H9 (cell line): ENCODE data around the gene MRPL2. TPM values are rescaled to one million over a fixed set of nuclear protein-coding genes. Genes with fewer than 3 reads are reported as not detected.

Experiments used
- DNase-seq: peaks from one replicate; pipeline ENCODE4 v3.0.0-alpha.2; 2017
- H2AFZ ChIP-seq: one replicate; pipeline ENCODE4 v1.6.1; 2013; ENCODE audit warnings: mild to moderate bottlenecking, low read length, control low read depth, moderate library complexity
- H2AK5ac ChIP-seq: 2 replicates; pipeline ENCODE4 v1.6.1; 2013; ENCODE audit warnings: low read length, control low read depth, mixed read lengths; ENCODE audit not compliant: insufficient read length
- H2BK120ac ChIP-seq: one replicate; pipeline ENCODE4 v1.6.1; 2013; ENCODE audit warnings: low read depth, mild to moderate bottlenecking, low read length, control low read depth, inconsistent platforms; ENCODE audit not compliant: poor library complexity, severe bottlenecking
- H2BK12ac ChIP-seq: 2 replicates; pipeline ENCODE4 v1.6.1; 2013; ENCODE audit warnings: low read length, control low read depth, mixed read lengths, low read depth; ENCODE audit not compliant: insufficient read length
- H2BK15ac ChIP-seq: 2 replicates; pipeline ENCODE4 v1.6.1; 2013; ENCODE audit warnings: low read depth, low read length, control low read depth
- H2BK20ac ChIP-seq: one replicate; pipeline ENCODE4 v1.6.1; 2013; ENCODE audit warnings: low read depth, mild to moderate bottlenecking, low read length, control low read depth, inconsistent platforms; ENCODE audit not compliant: poor library complexity, severe bottlenecking
- H2BK5ac ChIP-seq: 2 replicates; pipeline ENCODE4 v1.6.1; 2013; ENCODE audit warnings: low read length, control low read depth, mixed read lengths; ENCODE audit not compliant: insufficient read length
- H3K14ac ChIP-seq: 2 replicates; pipeline ENCODE4 v1.6.1; 2013; ENCODE audit warnings: low read length, control low read depth; ENCODE audit not compliant: insufficient read depth
- H3K18ac ChIP-seq: 2 replicates; pipeline ENCODE4 v1.6.1; 2013; ENCODE audit warnings: low read depth, mild to moderate bottlenecking, mixed read lengths, low read length, control low read depth; ENCODE audit not compliant: insufficient read length
- H3K23ac ChIP-seq: 2 replicates; pipeline ENCODE4 v1.6.1; 2013; ENCODE audit warnings: low read length, control low read depth, mixed read lengths, low read depth; ENCODE audit not compliant: insufficient read length
- H3K23me2 ChIP-seq: 2 replicates; pipeline ENCODE4 v1.6.1; 2013; ENCODE audit warnings: low read depth, mild to moderate bottlenecking, mixed read lengths, low read length, control low read depth; ENCODE audit not compliant: insufficient read length, poor library complexity, severe bottlenecking
- H3K27ac ChIP-seq: 2 replicates; pipeline ENCODE4 v1.5.1; 2013; ENCODE audit warnings: low read length, control low read depth, mixed read lengths, low read depth; ENCODE audit not compliant: insufficient read length
- H3K27me3 ChIP-seq: 2 replicates; pipeline ENCODE4 v1.6.1; 2013; ENCODE audit warnings: low read length, control low read depth, inconsistent platforms; ENCODE audit not compliant: insufficient read depth
- H3K4ac ChIP-seq: 2 replicates; pipeline ENCODE4 v1.6.1; 2013; ENCODE audit warnings: low read depth, mild to moderate bottlenecking, control low read depth, inconsistent platforms, low read length, moderate library complexity
- H3K4me1 ChIP-seq: 2 replicates; pipeline ENCODE4 v1.6.1; 2013; ENCODE audit warnings: low read length, control low read depth, inconsistent platforms; ENCODE audit not compliant: insufficient read depth
- H3K4me2 ChIP-seq: 2 replicates; pipeline ENCODE4 v1.6.1; 2013; ENCODE audit warnings: low read length, control low read depth, mixed read lengths; ENCODE audit not compliant: insufficient read length, insufficient read depth
- H3K56ac ChIP-seq: 2 replicates; pipeline ENCODE4 v1.6.1; 2013; ENCODE audit warnings: low read depth, mild to moderate bottlenecking, mixed read lengths, low read length, control low read depth; ENCODE audit not compliant: insufficient read length
- H3K79me1 ChIP-seq: 2 replicates; pipeline ENCODE4 v1.6.1; 2013; ENCODE audit warnings: low read depth, mild to moderate bottlenecking, moderate library complexity, low read length, control low read depth, inconsistent platforms; ENCODE audit not compliant: insufficient read depth, poor library complexity, severe bottlenecking
- H3K79me2 ChIP-seq: 2 replicates; pipeline ENCODE4 v1.6.1; 2013; ENCODE audit warnings: low read length, control low read depth, inconsistent platforms; ENCODE audit not compliant: insufficient read depth
- H3K9ac ChIP-seq: 2 replicates; pipeline ENCODE4 v1.6.1; 2013; ENCODE audit warnings: low read length, control low read depth, mixed read lengths; ENCODE audit not compliant: insufficient read length; ENCODE audit errors: extremely low read depth
- H3K9me3 ChIP-seq: one replicate; pipeline ENCODE4 v1.6.1; 2013; ENCODE audit warnings: low read depth, low read length, inconsistent platforms; ENCODE audit not compliant: control insufficient read depth
- H3T11ph ChIP-seq: one replicate; pipeline ENCODE4 v1.6.1; 2013; ENCODE audit warnings: mild to moderate bottlenecking, low read length, control low read depth, inconsistent platforms
- H4K20me1 ChIP-seq: one replicate; pipeline ENCODE4 v1.6.1; 2013; ENCODE audit not compliant: control insufficient read depth, insufficient read length, insufficient read depth
- H4K5ac ChIP-seq: 2 replicates; pipeline ENCODE4 v1.6.1; 2013; ENCODE audit warnings: low read depth, mild to moderate bottlenecking, mixed read lengths, low read length, control low read depth; ENCODE audit not compliant: insufficient read length
- H4K8ac ChIP-seq: replicated peaks from 2 replicates; pipeline ENCODE4 v1.6.1; 2013; ENCODE audit warnings: low read length, control low read depth, mixed read lengths, low read depth; ENCODE audit not compliant: insufficient read length
- H4K91ac ChIP-seq: 2 replicates; pipeline ENCODE4 v1.6.1; 2013; ENCODE audit warnings: low read depth, mild to moderate bottlenecking, moderate library complexity, mixed read lengths, low read length, control low read depth; ENCODE audit not compliant: insufficient read length
- H3K27ac Mint-ChIP-seq, 3 experiments: 2 replicates in 2 of 3; 3 replicates in 1 of 3; pipeline ENCODE4 v1.8.0; 2020 to 2021; ENCODE audit warnings: mixed read lengths in 3 of 3, mild to moderate bottlenecking in 1 of 3, moderate library complexity in 1 of 3
- H3K27me3 Mint-ChIP-seq: 2 replicates; pipeline ENCODE4 v1.8.0; 2021; ENCODE audit warnings: low read depth, mild to moderate bottlenecking, moderate library complexity, mixed read lengths
- H3K36me3 Mint-ChIP-seq, 3 experiments: 2 replicates in 2 of 3; 3 replicates in 1 of 3; pipeline ENCODE4 v1.8.0; 2020 to 2021; ENCODE audit warnings: low read depth in 3 of 3, mixed read lengths in 3 of 3; ENCODE audit not compliant: insufficient read depth in 1 of 3
- H3K4me1 Mint-ChIP-seq, 2 experiments: 2 replicates each; pipeline ENCODE4 v1.8.0; 2020; ENCODE audit warnings: mixed read lengths in 2 of 2
- H3K4me3 Mint-ChIP-seq, 2 experiments: 2 replicates in 1 of 2; 3 replicates in 1 of 2; pipeline ENCODE4 v1.8.0; 2020 to 2021; ENCODE audit warnings: mild to moderate bottlenecking in 2 of 2, mixed read lengths in 2 of 2, moderate library complexity in 1 of 2
- H3K9me3 Mint-ChIP-seq, 2 experiments: 2 replicates in 1 of 2; 3 replicates in 1 of 2; pipeline ENCODE4 v1.8.0; 2020; ENCODE audit warnings: mild to moderate bottlenecking in 2 of 2, mixed read lengths in 2 of 2, moderate library complexity in 1 of 2
- WGBS: extraction: QIAGEN DNeasy Blood & Tissue Kit; methylation state at CpG from one replicate; pipeline ENCODE4 v1.1.7; 2013; ENCODE audit warnings: missing lambda C conversion rate, low lambda C conversion rate, mixed read lengths; ENCODE audit not compliant: insufficient read length; ENCODE audit errors: extremely low coverage; 5-methylcytosine and 5-hydroxymethylcytosine counted together
- total RNA-seq: library from RNA; stranded (reverse); gene quantifications from 2 replicates; pipeline ENCODE4 v1.2.1, GENCODE V29; 2021
- TF ChIP-seq, protein P1 (sequence below): fragments of 200-600 bp; sonication (generic); conservative IDR thresholded peaks from 3 replicates; pipeline ENCODE4 v1.8.0; 2021; ENCODE audit warnings: antibody characterized with exemption, mild to moderate bottlenecking

The MRPL2 gene
- total RNA-seq, 1 experiment from 2014 or later = 74.4 TPM

DNA sequence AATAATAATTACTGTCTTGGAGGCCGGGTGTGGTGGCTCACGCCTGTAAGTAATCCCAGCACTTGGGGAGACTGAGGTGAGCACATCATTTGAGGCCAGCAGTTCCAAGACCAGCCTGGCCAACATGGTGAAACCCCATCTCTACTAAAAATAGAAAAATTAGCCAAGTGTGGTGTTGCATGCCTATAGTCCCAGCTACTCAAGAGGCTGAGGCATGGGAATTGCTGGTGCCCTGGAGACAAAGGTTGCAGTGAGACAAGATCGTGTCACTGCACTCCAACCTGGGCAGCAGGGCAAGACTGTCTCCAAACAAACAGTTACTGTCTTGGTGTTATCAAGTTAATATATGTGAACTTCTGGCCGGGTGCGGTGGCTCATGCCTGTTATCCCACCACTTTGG lies 32.9 kb downstream of the MRPL2 start:
- TF ChIP-seq, protein P1, sequence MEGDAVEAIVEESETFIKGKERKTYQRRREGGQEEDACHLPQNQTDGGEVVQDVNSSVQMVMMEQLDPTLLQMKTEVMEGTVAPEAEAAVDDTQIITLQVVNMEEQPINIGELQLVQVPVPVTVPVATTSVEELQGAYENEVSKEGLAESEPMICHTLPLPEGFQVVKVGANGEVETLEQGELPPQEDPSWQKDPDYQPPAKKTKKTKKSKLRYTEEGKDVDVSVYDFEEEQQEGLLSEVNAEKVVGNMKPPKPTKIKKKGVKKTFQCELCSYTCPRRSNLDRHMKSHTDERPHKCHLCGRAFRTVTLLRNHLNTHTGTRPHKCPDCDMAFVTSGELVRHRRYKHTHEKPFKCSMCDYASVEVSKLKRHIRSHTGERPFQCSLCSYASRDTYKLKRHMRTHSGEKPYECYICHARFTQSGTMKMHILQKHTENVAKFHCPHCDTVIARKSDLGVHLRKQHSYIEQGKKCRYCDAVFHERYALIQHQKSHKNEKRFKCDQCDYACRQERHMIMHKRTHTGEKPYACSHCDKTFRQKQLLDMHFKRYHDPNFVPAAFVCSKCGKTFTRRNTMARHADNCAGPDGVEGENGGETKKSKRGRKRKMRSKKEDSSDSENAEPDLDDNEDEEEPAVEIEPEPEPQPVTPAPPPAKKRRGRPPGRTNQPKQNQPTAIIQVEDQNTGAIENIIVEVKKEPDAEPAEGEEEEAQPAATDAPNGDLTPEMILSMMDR = no peak
- H2AK5ac ChIP-seq = no peak overlapping the region
- H3K79me2 ChIP-seq = 0 out of 2 replicates have a peak, but pooled peaks cover 2% of the 10 kb centered on the region
- H2BK15ac ChIP-seq = no peak overlapping the region
- Mint-ChIP-seq H3K9me3 (no peaks in the 10 kb centered on the region), H3K4me1 (0 out of 4 replicates have a peak, but pooled peaks cover 0 to 4% of the 10 kb centered on the region in 2 experiments), H3K4me3 (no peak overlapping the region), H3K36me3 (peaks cover 50 to 71% (median 60%) of the 10 kb centered on the region in 3 experiments; a peak in 6 of 7 replicates), H3K27me3 (no peaks in the 10 kb centered on the region), H3K27ac (no peak overlapping the region)
- H4K8ac ChIP-seq = no peak overlapping the region
- H3K4me2 ChIP-seq = no peak overlapping the region
- no peak overlapping the region for H2BK20ac ChIP-seq
- no peaks in the 10 kb centered on the region for H3K9me3 ChIP-seq
- WGBS = no CpG with 5 or more reads among the region's 5 CpGs
- no peak for DNase-seq
- H3K14ac ChIP-seq = no peak overlapping the region
- no peak overlapping the region for H2AFZ ChIP-seq
- H3K27me3 ChIP-seq = no peaks in the 10 kb centered on the region
- no peak overlapping the region for H3K27ac ChIP-seq
- no peak overlapping the region for H3K56ac ChIP-seq
- no peak overlapping the region for H3K4ac ChIP-seq
- no peak overlapping the region for H4K5ac ChIP-seq
- H3K18ac ChIP-seq = no peak overlapping the region
- no peak overlapping the region for H2BK120ac ChIP-seq
- H4K91ac ChIP-seq = no peak overlapping the region
- H3K79me1 ChIP-seq = peaks cover 7% of the 10 kb centered on the region
- no peak overlapping the region for H2BK5ac ChIP-seq
- H3K9ac ChIP-seq = no peak overlapping the region
- no peak overlapping the region for H3T11ph ChIP-seq
- peaks cover 2% of the 10 kb centered on the region for H3K23me2 ChIP-seq
- no peak overlapping the region for H2BK12ac ChIP-seq
- no peaks in the 10 kb centered on the region for H3K4me1 ChIP-seq
- no peaks in the 10 kb centered on the region for H4K20me1 ChIP-seq
- H3K23ac ChIP-seq = no peak overlapping the region
